H1 (cell line): ENCODE measurements around the gene TNFRSF18. TPM values are rescaled to one million over a fixed set of nuclear protein-coding genes. Genes with fewer than 3 reads are reported as not detected.
A peak's percentile ranks its signal among the peaks of the same experiment; 100 is the strongest.

Source experiments
- CTCF ChIA-PET: fragments of 300-600 bp; sonication (Branson Sonifier 250); formaldehyde crosslinking; loops from one replicate; lab custom pipeline; 2021; ENCODE audit not compliant: partially characterized antibody; lab: Charles Lee
- POLR2A ChIA-PET: fragments of 300-600 bp; sonication (Branson Sonifier 250); formaldehyde crosslinking; loops from one replicate; lab custom pipeline; 2021; ENCODE audit warnings: inconsistent platforms; ENCODE audit not compliant: partially characterized antibody; lab: Charles Lee
- DNase-seq, 2 experiments: peaks; one replicate each; pipeline versions ENCODE4 v3.0.0 to v3.0.0-alpha.2; 2010 to 2022; ENCODE audit warnings: low spot score in 2 of 2, low read depth in 1 of 2, mixed read lengths in 1 of 2
- FAIRE-seq: peaks from 2 replicates; lab custom pipeline; 2011; peaks lifted over from hg19 to GRCh38; lab: Jason Lieb, UNC
- H2AFZ ChIP-seq: 2 replicates; pipeline ENCODE4 v1.8.1; 2012; ENCODE audit warnings: low read length, inconsistent platforms
- H2AK5ac ChIP-seq: 2 replicates; pipeline ENCODE4 v1.6.1; 2013; ENCODE audit warnings: low read depth, low read length
- H2BK120ac ChIP-seq: replicated peaks from 2 replicates; pipeline ENCODE3; 2013; ENCODE audit warnings: low read depth, low read length, inconsistent platforms
- H2BK12ac ChIP-seq: 2 replicates; pipeline ENCODE4 v1.6.1; 2013; ENCODE audit warnings: low read depth, low read length
- H2BK15ac ChIP-seq: 2 replicates; pipeline ENCODE4 v1.6.1; 2013; ENCODE audit warnings: low read length
- H2BK20ac ChIP-seq: 2 replicates; pipeline ENCODE4 v1.6.1; 2013; ENCODE audit warnings: low read length
- H2BK5ac ChIP-seq: 2 replicates; pipeline ENCODE4 v1.6.1; 2013; ENCODE audit warnings: low read depth, low read length
- H3K14ac ChIP-seq: 2 replicates; pipeline ENCODE4 v1.6.1; 2013; ENCODE audit warnings: inconsistent platforms; ENCODE audit not compliant: insufficient read length
- H3K18ac ChIP-seq: 2 replicates; pipeline ENCODE4 v1.6.1; 2013; ENCODE audit warnings: low read length; ENCODE audit errors: extremely low read depth
- H3K23ac ChIP-seq: 2 replicates; pipeline ENCODE4 v1.6.1; 2013; ENCODE audit warnings: inconsistent platforms; ENCODE audit not compliant: insufficient read length
- H3K23me2 ChIP-seq: 2 replicates; pipeline ENCODE4 v1.6.1; 2013; ENCODE audit warnings: low read depth, low read length
- H3K27ac ChIP-seq: 2 replicates; pipeline ENCODE4 v1.6.1; 2011; ENCODE audit warnings: low read depth, low read length, inconsistent platforms
- H3K27me3 ChIP-seq, 4 experiments: replicated peaks in 1 of 4; 1 replicate in 1 of 4; 2 replicates in 3 of 4; pipeline versions ENCODE4 v1.6.1 to v1.8.1; 2011 to 2013; ENCODE audit warnings: low read length in 3 of 4, mild to moderate bottlenecking in 3 of 4, inconsistent platforms in 2 of 4, mixed read lengths in 2 of 4, moderate library complexity in 1 of 4; ENCODE audit not compliant: control insufficient read depth in 3 of 4, insufficient read depth in 3 of 4; ENCODE audit errors: extremely low read depth in 1 of 4
- H3K36me3 ChIP-seq, 4 experiments: 2 replicates each; pipeline versions ENCODE4 v1.6.1 to v1.8.1; 2011 to 2013; ENCODE audit warnings: mild to moderate bottlenecking in 4 of 4, low read length in 3 of 4, moderate library complexity in 2 of 4, control low read depth in 1 of 4, inconsistent platforms in 1 of 4; ENCODE audit not compliant: insufficient read depth in 4 of 4, control insufficient read depth in 2 of 4
- H3K4ac ChIP-seq: replicated peaks from 2 replicates; pipeline ENCODE3; 2013; ENCODE audit warnings: low read length, low read depth, mixed read lengths, inconsistent platforms; ENCODE audit not compliant: insufficient read length
- H3K4me1 ChIP-seq, 4 experiments: replicated peaks in 1 of 4; 1 replicate in 1 of 4; 2 replicates in 3 of 4; pipeline versions ENCODE4 v1.6.1 to v1.8.1; 2011 to 2013; ENCODE audit warnings: low read length in 3 of 4, inconsistent platforms in 2 of 4, mixed read lengths in 1 of 4; ENCODE audit not compliant: insufficient read depth in 4 of 4, control insufficient read depth in 3 of 4
- H3K4me2 ChIP-seq, 2 experiments: 2 replicates each; pipeline versions ENCODE4 v1.6.1 to v1.8.1; 2011 to 2013; ENCODE audit warnings: low read depth in 2 of 2, low read length in 2 of 2, control low read depth in 1 of 2, inconsistent platforms in 1 of 2, mild to moderate bottlenecking in 1 of 2; ENCODE audit not compliant: insufficient read depth in 1 of 2
- H3K4me3 ChIP-seq, 4 experiments: fragments of 200-600, 300-600 bp in 1 of 4; sonication (generic), shearing (Covaris generic), sonication (Bioruptor Twin) in 1 of 4; 2 replicates each; pipeline versions ENCODE4 v1.5.1 to v1.8.1; 2011 to 2016; ENCODE audit warnings: low read length in 4 of 4, low read depth in 3 of 4, control low read depth in 2 of 4, inconsistent platforms in 2 of 4, mild to moderate bottlenecking in 2 of 4, mixed read lengths in 1 of 4, moderate library complexity in 1 of 4; ENCODE audit not compliant: insufficient read depth in 2 of 4; ENCODE audit errors: extremely low read depth in 1 of 4
- H3K56ac ChIP-seq: replicated peaks from 2 replicates; pipeline ENCODE3; 2013; ENCODE audit warnings: low read depth, mild to moderate bottlenecking, mixed read lengths, low read length, inconsistent platforms; ENCODE audit not compliant: insufficient read length
- H3K79me1 ChIP-seq: 2 replicates; pipeline ENCODE4 v1.6.1; 2013; ENCODE audit warnings: low read depth, low read length, control low read depth
- H3K79me2 ChIP-seq, 2 experiments: 2 replicates each; pipeline versions ENCODE4 v1.6.1 to v1.8.1; 2012 to 2013; ENCODE audit warnings: low read length in 2 of 2, mild to moderate bottlenecking in 2 of 2, inconsistent platforms in 1 of 2; ENCODE audit not compliant: insufficient read depth in 2 of 2, control insufficient read depth in 1 of 2
- H3K9ac ChIP-seq, 4 experiments: replicated peaks in 1 of 4; 1 replicate in 1 of 4; 2 replicates in 3 of 4; pipeline versions ENCODE4 v1.6.1 to v1.8.1; 2011 to 2013; ENCODE audit warnings: low read depth in 3 of 4, low read length in 3 of 4, control low read depth in 2 of 4, mild to moderate bottlenecking in 2 of 4, moderate library complexity in 2 of 4, inconsistent platforms in 1 of 4; ENCODE audit errors: extremely low read depth in 1 of 4
- H3K9me3 ChIP-seq, 2 experiments: 2 replicates each; pipeline versions ENCODE4 v1.6.1 to v1.8.1; 2012 to 2013; ENCODE audit warnings: mild to moderate bottlenecking in 2 of 2, moderate library complexity in 2 of 2, control low read depth in 1 of 2, inconsistent platforms in 1 of 2, low read depth in 1 of 2, low read length in 1 of 2, mixed read lengths in 1 of 2; ENCODE audit not compliant: insufficient read depth in 2 of 2
- H4K20me1 ChIP-seq, 2 experiments: replicated peaks in 1 of 2; 2 replicates each; pipeline versions ENCODE3 to v1.8.1; 2011 to 2013; ENCODE audit warnings: inconsistent platforms in 2 of 2, low read length in 2 of 2, mild to moderate bottlenecking in 1 of 2; ENCODE audit not compliant: insufficient read depth in 2 of 2, control insufficient read depth in 1 of 2
- H4K5ac ChIP-seq: 2 replicates; pipeline ENCODE4 v1.6.1; 2013; ENCODE audit warnings: low read length, low read depth, mixed read lengths, inconsistent platforms; ENCODE audit not compliant: insufficient read length
- H4K8ac ChIP-seq: 2 replicates; pipeline ENCODE4 v1.8.0; 2013; ENCODE audit warnings: mild to moderate bottlenecking, moderate library complexity, low read length, inconsistent platforms; ENCODE audit not compliant: insufficient read depth; ENCODE audit errors: extremely low read depth
- H4K91ac ChIP-seq: replicated peaks from 2 replicates; pipeline ENCODE3; 2013; ENCODE audit warnings: low read length, mixed read lengths, inconsistent platforms; ENCODE audit not compliant: insufficient read length
- BACH1 ChIP-seq: IDR thresholded peaks from 2 replicates; pipeline ENCODE4 v1.6.1; 2012; ENCODE audit warnings: low read length, improper control_type of control experiment
- BRCA1 ChIP-seq: IDR thresholded peaks from 2 replicates; pipeline ENCODE4 v1.6.1; 2012; ENCODE audit warnings: low read depth, low read length, improper control_type of control experiment
- CREB1 ChIP-seq: IDR thresholded peaks from 2 replicates; pipeline ENCODE4 v1.6.1; 2012; ENCODE audit warnings: inconsistent platforms
- KDM5A ChIP-seq: fragments of 200-600 bp; IDR thresholded peaks from 2 replicates; pipeline ENCODE4 v1.7.1; 2012; ENCODE audit warnings: mild to moderate bottlenecking, low read length, inconsistent platforms, mixed read lengths
- MAFK ChIP-seq: IDR thresholded peaks from 2 replicates; pipeline ENCODE4 v1.6.1; 2012; ENCODE audit warnings: low read depth, mild to moderate bottlenecking, improper control_type of control experiment, low read length
- POU5F1 ChIP-seq: IDR thresholded peaks from 2 replicates; pipeline ENCODE4 v1.6.1; 2011; ENCODE audit warnings: low read depth, mild to moderate bottlenecking, low read length, moderate library complexity
- RAD21 ChIP-seq, 2 experiments: IDR thresholded peaks in 1 of 2; conservative IDR thresholded peaks in 1 of 2; 2 replicates each; pipeline ENCODE4 v1.6.1; 2011; ENCODE audit warnings: low read depth in 2 of 2, low read length in 2 of 2, improper control_type of control experiment in 1 of 2, inconsistent platforms in 1 of 2, mild to moderate bottlenecking in 1 of 2, moderate library complexity in 1 of 2
- RBBP5 ChIP-seq: IDR thresholded peaks from 2 replicates; pipeline ENCODE4 v1.7.1; 2012; ENCODE audit warnings: low read depth, mild to moderate bottlenecking, inconsistent platforms, low read length, moderate library complexity, borderline replicate concordance
- TAF7 ChIP-seq: optimal IDR thresholded peaks from 2 replicates; pipeline ENCODE3; 2011; ENCODE audit warnings: low read depth, mild to moderate bottlenecking, inconsistent platforms, low read length, moderate library complexity, borderline replicate concordance
- WGBS, 2 experiments: shearing (Covaris generic) in 1 of 2; methylation state at CpG; one replicate each; pipeline versions ENCODE4 v1.1.6 to v1.1.7; 2013 to 2015; ENCODE audit warnings: low lambda C conversion rate in 2 of 2, mixed read lengths in 2 of 2, inconsistent platforms in 1 of 2, low coverage in 1 of 2, missing lambda C conversion rate in 1 of 2; ENCODE audit not compliant: insufficient replicate concordance in 2 of 2, insufficient coverage in 1 of 2, insufficient read length in 1 of 2; ENCODE audit errors: extremely low coverage in 1 of 2, missing lambda C conversion rate in 1 of 2; 5-methylcytosine and 5-hydroxymethylcytosine counted together
- polyA plus RNA-seq, 7 experiments: library from polyadenylated mRNA; depleted of rRNA in 3 of 7; stranded (reverse) in 5 of 7; unstranded in 2 of 7; fragments of >200 nt in 5 of 7; fragments of 200-250 nt in 2 of 7; gene quantifications; 1 replicate in 5 of 7; 2 replicates in 1 of 7; 4 replicates in 1 of 7; pipeline versions ENCODE4 v1.2.1 to v1.2.3, GENCODE V29; 2011 to 2013; ENCODE audit warnings: missing spikeins in 2 of 7, mixed read lengths in 2 of 7
- total RNA-seq: library from RNA; stranded (reverse); fragmentation: NEBNext Ultra II Directional; extraction: Animal tissue kit (Norgen Biotek cat#: 25700); gene quantifications from 2 replicates; pipeline ENCODE4 v1.2.1, GENCODE V29; 2021

The TNFRSF18 gene
- total and polyA plus RNA-seq, 2 of the 8 experiments (the other 6 are each of a cell fraction or from before 2014, with no cell fraction given), result 1.5 to 2.5 TPM

DNA sequence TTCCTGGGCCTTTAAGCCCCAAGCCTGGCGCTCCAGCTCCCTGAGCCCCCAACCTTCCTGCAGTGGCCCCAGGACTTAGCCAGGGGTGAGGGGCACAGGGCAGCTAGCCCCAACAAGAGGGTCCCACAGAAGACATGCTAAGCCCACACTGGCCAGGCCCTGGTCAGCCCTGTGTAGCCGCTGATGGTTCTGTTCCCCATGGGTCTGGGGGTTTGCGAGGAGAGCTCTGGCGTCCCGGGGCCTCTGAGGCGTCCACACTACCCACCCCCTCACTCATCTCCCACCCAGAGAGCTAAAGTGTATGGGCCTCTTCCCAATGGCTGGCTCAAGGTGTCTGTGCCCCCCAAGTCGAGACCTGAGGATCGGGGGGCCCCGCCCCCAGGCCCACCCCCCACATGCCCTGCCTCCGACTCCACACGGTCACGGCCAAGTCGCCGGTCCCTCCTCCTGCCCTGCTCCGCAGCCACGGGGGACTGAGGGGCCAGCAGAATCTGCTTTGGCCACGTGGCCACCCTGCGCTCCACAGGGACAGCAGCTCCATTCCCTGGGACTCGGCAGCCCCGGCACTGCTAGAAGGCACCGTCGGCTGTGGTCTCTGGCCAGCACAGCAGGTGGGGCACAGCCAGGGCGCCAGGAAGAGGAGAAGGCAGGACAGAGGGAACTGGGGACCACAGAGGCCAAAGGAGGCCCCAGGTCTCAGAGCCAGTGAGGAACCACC is 7.8 kb downstream of the TNFRSF18 start:
- no peak overlapping the region for H4K91ac ChIP-seq
- no peak for FAIRE-seq
- no peak overlapping the region for H3K18ac ChIP-seq
- H2BK12ac ChIP-seq, result peak overlapping the region; percentile 39; the same call in 1 of the 2 replicates
- peak in 1 of 2 experiments; percentile 44 for DNase-seq
- no peak overlapping the region for H3K4me2 ChIP-seq
- no peaks in the 10 kb centered on the region for H3K79me1 ChIP-seq
- 91% methylated on average over 17 of the region's 23 CpGs; no CpG with 5 or more reads in 1 of the 2 experiments for WGBS, 2 experiments
- ChIA-PET POLR2A (interaction anchor here (0.8 kb wide), 1 partner anchor 31 kb away, joined by 3 read pairs; no protein-coding TSS in a partner anchor), CTCF (interaction anchor here (0.6 to 1.2 kb wide), 5 partner anchors 45 to 281 kb away, joined by 3 to 7 read pairs (median 4); no protein-coding TSS in a partner anchor)
- H2AFZ ChIP-seq, result no peak overlapping the region
- no peak overlapping the region for H2BK20ac ChIP-seq
- no peak overlapping the region for H3K9ac ChIP-seq
- no peaks in the 10 kb centered on the region for H3K36me3 ChIP-seq
- H3K4ac ChIP-seq, result no peak overlapping the region
- no peak overlapping the region for H2AK5ac ChIP-seq
- H3K4me1 ChIP-seq, result peaks cover 0 to 4% (median under 1%) of the 10 kb centered on the region in 4 experiments; a peak in 4 of 7 replicates
- H3K27ac ChIP-seq, result no peak overlapping the region
- H3K9me3 ChIP-seq, result no peaks in the 10 kb centered on the region; a peak in 2 of 4 replicates
- H4K20me1 ChIP-seq, result no peaks in the 10 kb centered on the region
- H3K23me2 ChIP-seq, result no peaks in the 10 kb centered on the region; the same call in 1 of the 2 replicates
- H2BK5ac ChIP-seq, result no peak overlapping the region
- peak overlapping the region; percentile 79; the same call in 1 of the 2 replicates for H4K8ac ChIP-seq
- no peak overlapping the region for H3K56ac ChIP-seq
- no peak overlapping the region for H3K14ac ChIP-seq
- H3K27me3 ChIP-seq, result peaks cover 0 to 3% (median 3%) of the 10 kb centered on the region in 4 experiments; a peak in 4 of 7 replicates
- no peak overlapping the region for H2BK120ac ChIP-seq
- H3K79me2 ChIP-seq, result no peaks in the 10 kb centered on the region
- TF ChIP-seq MAFK (no peak), KDM5A (no peak), CREB1 (no peak), TAF7 (no peak), RAD21 (IDR thresholded peaks at IDR 0.05 in 1 of 2, conservative IDR thresholded peaks at IDR 0.05 in 1 of 2; ENCODE audit: low read depth in 2 of 2, low read length in 2 of 2) (no peak), POU5F1 (no peak), BACH1 (no peak), BRCA1 (no peak), RBBP5 (no peak)
- TF ChIP-seq, all 59 proteins: peak for 0
- H2BK15ac ChIP-seq, result no peak overlapping the region
- no peak overlapping the region for H3K23ac ChIP-seq
- no peak overlapping the region for H3K4me3 ChIP-seq
- H4K5ac ChIP-seq, result no peak overlapping the region
